Activated CD8-positive, alpha-beta memory T cell treated with anti-CD3 and anti-CD28 coated beads, Interleukin-2, amount 50 U/mL, for 24 hours (primary cell): ENCODE results near the gene HOXA6.

Experiments used
- DNase-seq: peaks from one replicate; pipeline ENCODE4 v3.0.0-alpha.2; 2020; ENCODE audit errors: extremely low read depth

The HOXA6 gene

GRCh38 chr7:27185013-27185853 lies 37.7 kb upstream of the HOXA6 start, which contains the start of gene HOXA11:
TSS of gene HOXA11 (minus strand) at chr7:27185232. CDS start at chr7:27185144, 88 bp downstream.
- no peak for DNase-seq

- DNase-seq, result no peak
Observed at GRCh38 chr7:27184337-27185012, 36.9 kb upstream of the HOXA6 start.

- no peak for DNase-seq
Observed at GRCh38 chr7:27183682-27184336, 36.2 kb upstream of the HOXA6 start.

GRCh38 chr7:27182861-27183681 lies 35.5 kb upstream of the HOXA6 start:
- no peak for DNase-seq

- DNase-seq, result no peak
Observed at GRCh38 chr7:27182285-27182841, 34.8 kb upstream of the HOXA6 start.

GRCh38 chr7:27181795-27182275 lies 34.3 kb upstream of the HOXA6 start:
- no peak for DNase-seq

GRCh38 chr7:27180431-27181420 lies 33.2 kb upstream of the HOXA6 start:
- DNase-seq, result no peak

- no peak for DNase-seq
Observed at GRCh38 chr7:27179503-27180430, 32.2 kb upstream of the HOXA6 start.

- no peak for DNase-seq
Observed at GRCh38 chr7:27179030-27179429, 31.5 kb upstream of the HOXA6 start.

GRCh38 chr7:27178366-27178765 lies 30.8 kb upstream of the HOXA6 start:
- no peak for DNase-seq

- no peak for DNase-seq
Observed at GRCh38 chr7:27177795-27178320, 30.3 kb upstream of the HOXA6 start.

- no peak for DNase-seq
Observed at GRCh38 chr7:27176962-27177794, 29.6 kb upstream of the HOXA6 start.

GRCh38 chr7:27176524-27176845 lies 28.9 kb upstream of the HOXA6 start:
- no peak for DNase-seq

- no peak for DNase-seq
Observed at GRCh38 chr7:27175626-27176523, 28.3 kb upstream of the HOXA6 start.

- DNase-seq, result no peak
Observed at GRCh38 chr7:27174874-27175625, 27.5 kb upstream of the HOXA6 start.
